Ishikawa (cell line): ENCODE results near the gene TRAPPC4.

Experiments used
- CEBPB ChIP-seq: IDR thresholded peaks from 2 replicates; pipeline ENCODE4 v1.6.1; 2012
- EP300 ChIP-seq: IDR thresholded peaks from 2 replicates; pipeline ENCODE4 v1.6.1; 2012; ENCODE audit warnings: borderline replicate concordance
- FOXM1 ChIP-seq: IDR thresholded peaks from 2 replicates; pipeline ENCODE4 v1.6.1; 2012; ENCODE audit warnings: low read depth, borderline replicate concordance
- TAF1 ChIP-seq: IDR thresholded peaks from 2 replicates; pipeline ENCODE4 v1.6.1; 2012; ENCODE audit warnings: low read depth, mild to moderate bottlenecking
- TCF12 ChIP-seq: IDR thresholded peaks from 2 replicates; pipeline ENCODE4 v1.6.1; 2012; ENCODE audit warnings: low read depth
- TEAD4 ChIP-seq: IDR thresholded peaks from 2 replicates; pipeline ENCODE4 v1.6.1; 2012
- YY1 ChIP-seq: IDR thresholded peaks from 2 replicates; pipeline ENCODE4 v1.6.1; 2012; ENCODE audit warnings: low read depth
- ZBTB7A ChIP-seq: IDR thresholded peaks from 2 replicates; pipeline ENCODE4 v1.6.1; 2012; ENCODE audit warnings: low read depth
- TF ChIP-seq, protein P1 (sequence below): IDR thresholded peaks from 2 replicates; pipeline ENCODE4 v1.6.1; 2012

DNA sequence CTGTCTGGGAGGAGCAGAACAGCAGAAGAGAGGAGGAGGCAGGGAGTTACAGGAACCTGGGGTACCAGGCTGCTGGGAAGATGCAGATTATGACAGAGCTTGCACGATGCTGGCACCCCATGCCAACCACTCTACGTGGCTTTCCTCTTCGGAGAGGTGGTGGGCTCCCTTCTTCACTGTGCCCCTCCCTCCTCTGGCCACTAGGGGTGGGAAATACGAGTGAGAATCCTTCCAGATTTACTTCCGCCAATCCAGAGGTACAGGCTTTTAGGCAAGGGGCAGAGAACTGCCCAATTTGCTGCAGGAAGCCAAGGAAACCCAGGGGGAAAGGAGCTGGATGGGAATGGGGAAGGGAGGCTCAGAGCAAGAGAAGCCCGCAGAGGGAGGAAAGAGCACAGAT is 26.1 kb downstream of the TRAPPC4 start:
- no peak for TF ChIP-seq EP300
- no peak for TF ChIP-seq TEAD4
- no peak for TF ChIP-seq TAF1
- TF ChIP-seq, protein P1, sequence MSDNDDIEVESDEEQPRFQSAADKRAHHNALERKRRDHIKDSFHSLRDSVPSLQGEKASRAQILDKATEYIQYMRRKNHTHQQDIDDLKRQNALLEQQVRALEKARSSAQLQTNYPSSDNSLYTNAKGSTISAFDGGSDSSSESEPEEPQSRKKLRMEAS, result no peak
- no peak for TF ChIP-seq CEBPB
- no peak for TF ChIP-seq FOXM1
- TF ChIP-seq TCF12, result no peak
- no peak for TF ChIP-seq YY1
- no peak for TF ChIP-seq ZBTB7A
